ENCODE data around the gene NEK4. TPM values are rescaled to one million over a fixed set of nuclear protein-coding genes. Genes with fewer than 3 reads are reported as not detected.

Gene NEK4
- total and polyA plus RNA-seq, 2 of the 13 experiments (the other 11 are each of a cell fraction or from before 2014, with no cell fraction given): 16.5 to 38.0 TPM

GRCh38 chr3:52793702-52794611 lies 23.2 kb upstream of the NEK4 start (continued):
- no peak for TF ChIP-seq ZNF709 (CRISPR knock-in tag; IDR thresholded peaks at IDR 0.05)
- TF ChIP-seq ZNF326 (CRISPR knock-in tag; IDR thresholded peaks at IDR 0.05; ENCODE audit: borderline replicate concordance): no peak
- TF ChIP-seq ZFP1 (CRISPR knock-in tag; IDR thresholded peaks at IDR 0.05): 0 out of 2 replicates have a peak, but pooled peaks have one; percentile 3
- TF ChIP-seq ZNF768 (CRISPR knock-in tag; IDR thresholded peaks at IDR 0.05): no peak
- TF ChIP-seq SOX6 (IDR thresholded peaks at IDR 0.05): no peak
- TF ChIP-seq SOX6 (CRISPR knock-in tag; IDR thresholded peaks at IDR 0.05): peak; percentile 57; the same call in 1 of the 2 replicates
- TF ChIP-seq TARDBP (CRISPR knock-in tag; IDR thresholded peaks at IDR 0.05): 0 out of 2 replicates have a peak, but pooled peaks have one; percentile 2
- TF ChIP-seq RCOR2 (CRISPR knock-in tag; IDR thresholded peaks at IDR 0.05): no peak; the same call in 1 of the 2 replicates
- TF ChIP-seq NR2F6 (IDR thresholded peaks at IDR 0.05): no peak
- TF ChIP-seq NR2F6 (CRISPR knock-in tag; IDR thresholded peaks at IDR 0.05): 0 out of 2 replicates have a peak, but pooled peaks have one; percentile 24
- no peak for TF ChIP-seq EED (CRISPR knock-in tag; IDR thresholded peaks at IDR 0.05)
- TF ChIP-seq, protein P1, sequence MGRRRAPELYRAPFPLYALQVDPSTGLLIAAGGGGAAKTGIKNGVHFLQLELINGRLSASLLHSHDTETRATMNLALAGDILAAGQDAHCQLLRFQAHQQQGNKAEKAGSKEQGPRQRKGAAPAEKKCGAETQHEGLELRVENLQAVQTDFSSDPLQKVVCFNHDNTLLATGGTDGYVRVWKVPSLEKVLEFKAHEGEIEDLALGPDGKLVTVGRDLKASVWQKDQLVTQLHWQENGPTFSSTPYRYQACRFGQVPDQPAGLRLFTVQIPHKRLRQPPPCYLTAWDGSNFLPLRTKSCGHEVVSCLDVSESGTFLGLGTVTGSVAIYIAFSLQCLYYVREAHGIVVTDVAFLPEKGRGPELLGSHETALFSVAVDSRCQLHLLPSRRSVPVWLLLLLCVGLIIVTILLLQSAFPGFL (CRISPR knock-in tag; IDR thresholded peaks at IDR 0.05): no peak
- TF ChIP-seq HNF4A (CRISPR knock-in tag; IDR thresholded peaks at IDR 0.05): no peak
- no peak for TF ChIP-seq ZNF468 (CRISPR knock-in tag; IDR thresholded peaks at IDR 0.05)
- TF ChIP-seq ZNF883 (CRISPR knock-in tag; IDR thresholded peaks at IDR 0.05; ENCODE audit: not compliant biosample characterization): peak; percentile 16
- TF ChIP-seq GZF1 (CRISPR knock-in tag; IDR thresholded peaks at IDR 0.05): no peak
- no peak for TF ChIP-seq PHF8 (CRISPR knock-in tag; IDR thresholded peaks at IDR 0.05)
- peak; percentile 41; the same call in 1 of the 2 replicates for TF ChIP-seq ZNF124 (CRISPR knock-in tag; IDR thresholded peaks at IDR 0.05)
- TF ChIP-seq BCL6 (CRISPR knock-in tag; IDR thresholded peaks at IDR 0.05): no peak
- no peak for TF ChIP-seq REL (CRISPR knock-in tag; conservative IDR thresholded peaks at IDR 0.05)
- no peak for TF ChIP-seq ZNF891 (CRISPR knock-in tag; IDR thresholded peaks at IDR 0.05)
- TF ChIP-seq ZKSCAN5 (CRISPR knock-in tag; IDR thresholded peaks at IDR 0.05): no peak
- TF ChIP-seq, protein P2, sequence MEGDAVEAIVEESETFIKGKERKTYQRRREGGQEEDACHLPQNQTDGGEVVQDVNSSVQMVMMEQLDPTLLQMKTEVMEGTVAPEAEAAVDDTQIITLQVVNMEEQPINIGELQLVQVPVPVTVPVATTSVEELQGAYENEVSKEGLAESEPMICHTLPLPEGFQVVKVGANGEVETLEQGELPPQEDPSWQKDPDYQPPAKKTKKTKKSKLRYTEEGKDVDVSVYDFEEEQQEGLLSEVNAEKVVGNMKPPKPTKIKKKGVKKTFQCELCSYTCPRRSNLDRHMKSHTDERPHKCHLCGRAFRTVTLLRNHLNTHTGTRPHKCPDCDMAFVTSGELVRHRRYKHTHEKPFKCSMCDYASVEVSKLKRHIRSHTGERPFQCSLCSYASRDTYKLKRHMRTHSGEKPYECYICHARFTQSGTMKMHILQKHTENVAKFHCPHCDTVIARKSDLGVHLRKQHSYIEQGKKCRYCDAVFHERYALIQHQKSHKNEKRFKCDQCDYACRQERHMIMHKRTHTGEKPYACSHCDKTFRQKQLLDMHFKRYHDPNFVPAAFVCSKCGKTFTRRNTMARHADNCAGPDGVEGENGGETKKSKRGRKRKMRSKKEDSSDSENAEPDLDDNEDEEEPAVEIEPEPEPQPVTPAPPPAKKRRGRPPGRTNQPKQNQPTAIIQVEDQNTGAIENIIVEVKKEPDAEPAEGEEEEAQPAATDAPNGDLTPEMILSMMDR (CRISPR knock-in tag; IDR thresholded peaks at IDR 0.05): no peak; the same call in 1 of the 2 replicates
- TF ChIP-seq AFF4 (CRISPR knock-in tag; IDR thresholded peaks at IDR 0.05): no peak
- TF ChIP-seq GLI4 (CRISPR knock-in tag; IDR thresholded peaks at IDR 0.05; ENCODE audit: borderline replicate concordance): peak; percentile 42; the same call in 1 of the 2 replicates

All from HepG2 (cell line).